ENCODE results near the gene PRKCI.

- no peak for TF ChIP-seq POLR2A (IDR thresholded peaks at IDR 0.05; ENCODE audit: low read depth)
- TF ChIP-seq, protein P1, sequence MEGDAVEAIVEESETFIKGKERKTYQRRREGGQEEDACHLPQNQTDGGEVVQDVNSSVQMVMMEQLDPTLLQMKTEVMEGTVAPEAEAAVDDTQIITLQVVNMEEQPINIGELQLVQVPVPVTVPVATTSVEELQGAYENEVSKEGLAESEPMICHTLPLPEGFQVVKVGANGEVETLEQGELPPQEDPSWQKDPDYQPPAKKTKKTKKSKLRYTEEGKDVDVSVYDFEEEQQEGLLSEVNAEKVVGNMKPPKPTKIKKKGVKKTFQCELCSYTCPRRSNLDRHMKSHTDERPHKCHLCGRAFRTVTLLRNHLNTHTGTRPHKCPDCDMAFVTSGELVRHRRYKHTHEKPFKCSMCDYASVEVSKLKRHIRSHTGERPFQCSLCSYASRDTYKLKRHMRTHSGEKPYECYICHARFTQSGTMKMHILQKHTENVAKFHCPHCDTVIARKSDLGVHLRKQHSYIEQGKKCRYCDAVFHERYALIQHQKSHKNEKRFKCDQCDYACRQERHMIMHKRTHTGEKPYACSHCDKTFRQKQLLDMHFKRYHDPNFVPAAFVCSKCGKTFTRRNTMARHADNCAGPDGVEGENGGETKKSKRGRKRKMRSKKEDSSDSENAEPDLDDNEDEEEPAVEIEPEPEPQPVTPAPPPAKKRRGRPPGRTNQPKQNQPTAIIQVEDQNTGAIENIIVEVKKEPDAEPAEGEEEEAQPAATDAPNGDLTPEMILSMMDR (IDR thresholded peaks at IDR 0.05): no peak
- no peak for TF ChIP-seq EP300 (IDR thresholded peaks at IDR 0.05)
These were observed 53.6 kb downstream of the PRKCI start for GRCh38 chr3:170275832-170276231.

All from esophagus muscularis mucosa (tissue), 4 donors.